Hematopoietic multipotent progenitor cell treated with erythropoietin and hydrocortisone succinate and interleukin-3 and kit ligand, for 8 days (in vitro differentiated cells): ENCODE measurements around the gene TBC1D22B.
"Not testable (repeated sequence)": the region's sequence is repeated elsewhere in the genome, so short reads cannot be mapped to it uniquely, and the experiment has no call there.

Experiments used
- DNase-seq: peaks from one replicate; pipeline ENCODE4 v3.0.0-alpha.2; 2015

The TBC1D22B gene

GRCh38 chr6:37324131-37325033 lies 66.8 kb downstream of the TBC1D22B start:
- DNase-seq, result no peak

GRCh38 chr6:37330345-37330744 lies 72.8 kb downstream of the TBC1D22B start:
- DNase-seq, result not testable (repeated sequence)

GRCh38 chr6:37331047-37331446 lies 73.5 kb downstream of the TBC1D22B start:
- no peak for DNase-seq

GRCh38 chr6:37332894-37333293 lies 75.3 kb downstream of the TBC1D22B start:
- DNase-seq, result no peak

GRCh38 chr6:37334047-37334446 lies 76.5 kb downstream of the TBC1D22B start:
- DNase-seq, result no peak

DNA sequence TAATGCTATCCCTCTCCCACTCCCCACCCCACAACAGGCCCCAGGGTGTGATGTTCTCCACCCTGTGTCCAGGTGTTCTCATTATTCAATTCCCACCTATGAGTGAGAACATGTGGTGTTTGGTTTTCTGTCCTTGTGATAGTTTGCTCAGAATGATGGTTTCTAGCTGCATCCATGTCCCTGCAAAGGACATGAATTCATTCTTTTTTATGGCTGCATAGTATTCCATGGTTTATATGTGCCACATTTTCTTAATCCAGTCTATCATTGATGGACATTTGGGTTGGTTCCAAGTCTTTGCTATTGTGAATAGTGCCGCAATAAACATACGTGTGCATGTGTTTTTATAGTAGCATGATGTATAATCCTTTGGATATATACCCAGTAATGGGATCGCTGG lies 80.7 kb downstream of the TBC1D22B start:
- DNase-seq, result not testable (repeated sequence)

DNA sequence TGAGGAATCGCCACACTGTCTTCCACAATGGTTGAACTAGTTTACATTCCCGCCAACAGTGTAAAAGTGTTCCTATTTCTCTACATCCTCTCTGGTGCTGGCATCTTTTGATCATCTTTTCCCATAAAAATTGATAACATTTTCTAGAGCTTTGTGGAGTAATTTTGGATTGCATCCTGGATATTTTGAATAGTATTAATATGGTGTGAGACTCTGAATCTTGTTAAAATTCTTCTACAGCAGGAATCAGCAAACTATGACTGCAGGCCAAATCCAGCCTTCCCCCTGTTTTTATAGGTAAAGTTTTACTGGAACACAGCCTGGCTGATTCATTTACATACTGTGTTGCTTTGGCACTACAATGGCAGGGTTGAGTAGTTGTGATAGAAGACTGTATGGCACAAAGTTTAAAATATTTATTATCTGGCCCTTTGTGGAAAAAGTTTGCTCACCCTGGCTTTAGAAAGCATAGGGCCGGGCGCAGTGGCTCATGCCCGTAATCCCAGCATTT lies 81.2 kb downstream of the TBC1D22B start:
- no peak for DNase-seq

- DNase-seq, result no peak
Observed at GRCh38 chr6:37339741-37340638, 82.4 kb downstream of the TBC1D22B start.

DNA sequence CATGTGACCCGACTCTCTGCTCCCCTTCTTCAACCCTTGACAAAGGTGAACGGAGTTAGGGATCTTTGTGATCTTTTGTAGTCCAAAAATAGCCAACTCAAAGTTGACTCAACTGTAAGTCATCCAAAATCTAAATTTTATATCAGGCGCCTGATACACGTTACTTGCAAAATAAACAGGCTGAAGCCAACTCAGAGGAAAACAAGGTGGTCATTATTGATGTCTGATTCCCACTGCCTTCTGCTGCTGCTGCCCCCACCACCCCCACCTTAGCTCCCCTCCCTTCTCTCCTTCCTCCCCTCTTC lies 83.0 kb downstream of the TBC1D22B start:
- no peak for DNase-seq

- DNase-seq, result no peak
Observed at GRCh38 chr6:37343248-37343647, 85.7 kb downstream of the TBC1D22B start.

DNA sequence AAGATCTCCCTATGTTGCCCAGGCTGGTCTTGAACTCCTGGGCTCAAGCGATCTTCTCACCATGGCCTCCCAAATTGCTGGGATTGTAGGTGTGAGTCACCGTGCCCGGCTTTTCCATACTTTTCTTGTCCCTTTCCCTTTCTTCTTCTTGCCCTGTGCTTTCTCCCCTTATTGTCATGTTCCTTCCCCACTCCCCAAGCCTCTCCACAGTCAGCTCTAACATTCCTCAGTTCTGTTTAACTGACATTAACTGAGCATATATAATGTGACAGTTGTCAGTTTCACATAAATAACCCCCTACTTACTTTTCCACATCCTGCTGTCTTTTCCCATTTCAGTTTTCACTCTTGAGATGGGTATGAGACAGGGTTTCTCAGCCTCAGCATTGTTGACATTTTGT lies 86.7 kb downstream of the TBC1D22B start:
- DNase-seq, result no peak

GRCh38 chr6:37345804-37346203 lies 88.2 kb downstream of the TBC1D22B start:
- DNase-seq, result not testable (repeated sequence)

DNA sequence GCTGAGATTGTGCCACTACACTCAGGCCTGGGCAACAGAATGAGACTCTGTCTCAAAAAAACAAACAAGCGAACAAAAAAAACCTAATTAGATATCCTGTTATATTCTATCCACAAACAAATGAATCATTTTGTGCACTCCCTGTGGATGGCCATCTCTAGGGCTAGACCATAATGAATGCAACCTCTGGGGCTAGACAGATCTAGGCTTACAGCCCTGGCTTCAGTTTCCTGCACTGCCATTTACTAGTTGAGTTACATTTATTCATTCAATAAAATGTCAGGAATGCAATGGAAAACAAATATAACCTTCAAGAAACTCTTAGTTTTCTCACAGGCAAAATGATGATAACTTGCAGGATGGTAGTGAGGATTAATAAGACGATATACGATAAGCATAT lies 89.6 kb downstream of the TBC1D22B start:
- DNase-seq, result no peak

DNA sequence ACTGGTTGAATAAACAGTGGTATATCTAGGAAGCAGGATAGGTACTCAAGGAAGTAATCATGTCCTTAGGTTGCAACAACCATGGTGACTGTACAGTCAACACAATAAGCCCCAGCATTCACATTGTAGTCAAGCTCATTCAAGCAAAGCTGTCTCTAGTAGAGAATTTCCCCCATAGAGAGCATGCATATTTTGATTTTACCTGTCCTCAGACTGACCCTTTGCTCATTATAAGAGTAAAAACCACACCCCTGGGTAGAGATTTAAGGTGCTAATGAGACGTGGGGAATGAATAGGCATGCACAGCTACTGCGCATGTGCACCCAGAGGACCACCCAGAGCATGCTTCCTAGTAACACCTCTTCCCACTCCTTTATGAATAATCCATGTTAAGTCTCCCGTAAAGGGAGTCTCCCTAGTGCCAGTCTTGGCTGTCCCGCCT lies 90.1 kb downstream of the TBC1D22B start:
- no peak for DNase-seq

- no peak for DNase-seq
Observed at GRCh38 chr6:37351027-37351426, 93.5 kb downstream of the TBC1D22B start.

- no peak for DNase-seq
Observed at GRCh38 chr6:37352384-37352783, 94.8 kb downstream of the TBC1D22B start.

DNA sequence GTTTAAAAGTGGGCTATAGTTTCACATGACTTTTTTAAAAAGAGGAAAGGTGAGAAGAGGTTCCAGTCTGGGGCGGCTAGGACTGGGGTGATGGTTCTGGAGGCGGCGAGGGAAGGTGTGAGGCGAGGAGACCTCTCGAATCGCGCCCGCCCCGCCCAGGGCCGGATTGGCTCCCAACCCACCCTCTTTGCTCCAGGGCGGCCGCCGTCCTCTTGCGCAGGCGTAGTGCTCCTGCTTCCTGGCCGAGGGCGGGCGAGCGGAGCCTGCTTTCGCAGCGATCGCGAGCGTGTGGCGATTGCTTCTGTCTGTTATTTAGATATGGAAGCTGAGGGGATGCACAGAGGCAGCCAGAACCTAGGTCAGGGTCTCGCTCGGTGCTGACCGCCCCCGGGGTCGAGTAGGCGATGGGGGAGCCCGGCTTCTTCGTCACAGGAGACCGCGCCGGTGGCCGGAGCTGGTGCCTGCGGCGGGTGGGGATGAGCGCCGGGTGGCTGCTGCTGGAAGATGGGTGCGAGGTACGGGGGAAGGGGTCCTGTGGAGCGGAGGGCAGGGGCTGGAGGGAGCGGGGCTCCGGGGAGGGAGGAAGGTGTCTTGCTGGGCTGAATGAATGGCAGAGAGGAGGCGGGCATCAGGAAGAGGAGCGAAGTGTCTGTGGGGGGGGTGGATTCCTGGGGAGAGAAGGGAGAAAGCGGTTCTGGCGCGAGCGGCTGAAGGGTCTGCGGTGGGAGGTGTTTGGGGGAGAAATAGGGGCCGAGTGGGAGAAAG lies 96.4 kb downstream of the TBC1D22B start, which contains the start of gene RNF8:
RNF8 (plus strand) TSS at position 223 of the 765 bp plus-strand sequence; CDS start at position 405, 182 bp downstream.
- peak; percentile 86 for DNase-seq

DNA sequence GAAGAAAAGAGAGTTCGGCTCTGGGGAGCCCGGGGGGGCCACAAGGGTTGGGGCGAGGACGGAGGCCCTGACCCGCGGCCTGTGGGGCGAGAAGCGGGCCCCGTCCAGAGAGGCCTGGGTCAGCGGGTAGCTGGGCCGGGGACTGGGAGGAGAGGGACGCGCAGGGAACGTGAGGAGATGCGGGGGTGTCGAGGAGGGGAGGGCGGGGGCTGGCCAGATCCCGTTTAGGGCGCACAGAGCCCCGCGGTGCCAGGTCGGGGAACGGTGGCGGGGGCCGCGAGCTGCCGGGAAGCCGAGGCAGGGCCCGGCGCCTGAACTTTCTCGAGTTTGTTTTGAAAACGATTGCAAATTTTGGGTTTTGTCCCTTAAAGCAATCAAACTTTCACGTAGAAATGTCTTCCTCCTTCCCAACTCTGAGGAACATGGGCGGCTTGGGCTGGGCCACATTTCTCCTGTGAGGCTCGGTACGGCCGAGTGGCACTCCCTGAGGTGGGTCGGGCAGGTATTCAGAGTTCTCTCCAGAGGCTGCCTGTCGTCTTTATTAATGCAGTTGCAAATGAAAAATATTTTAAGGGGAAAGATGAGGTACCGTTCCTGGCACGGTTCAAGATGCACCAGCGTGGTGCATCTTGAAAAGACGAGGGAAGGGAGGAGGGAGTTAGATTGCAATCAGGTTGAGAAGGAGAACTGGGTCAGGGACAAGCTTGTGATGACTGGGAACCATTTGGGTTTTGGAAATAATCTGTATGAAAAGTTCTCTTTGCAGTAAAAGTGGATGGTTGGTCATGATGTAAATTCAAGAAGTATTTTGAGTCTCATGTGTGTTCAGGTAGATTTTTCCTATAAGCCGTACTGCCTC lies 97.2 kb downstream of the TBC1D22B start:
- DNase-seq, result peak; percentile 23

- DNase-seq, result no peak
Observed at GRCh38 chr6:37357288-37357687, 99.7 kb downstream of the TBC1D22B start.

GRCh38 chr6:37357860-37358259 lies 100.3 kb downstream of the TBC1D22B start:
- no peak for DNase-seq

DNA sequence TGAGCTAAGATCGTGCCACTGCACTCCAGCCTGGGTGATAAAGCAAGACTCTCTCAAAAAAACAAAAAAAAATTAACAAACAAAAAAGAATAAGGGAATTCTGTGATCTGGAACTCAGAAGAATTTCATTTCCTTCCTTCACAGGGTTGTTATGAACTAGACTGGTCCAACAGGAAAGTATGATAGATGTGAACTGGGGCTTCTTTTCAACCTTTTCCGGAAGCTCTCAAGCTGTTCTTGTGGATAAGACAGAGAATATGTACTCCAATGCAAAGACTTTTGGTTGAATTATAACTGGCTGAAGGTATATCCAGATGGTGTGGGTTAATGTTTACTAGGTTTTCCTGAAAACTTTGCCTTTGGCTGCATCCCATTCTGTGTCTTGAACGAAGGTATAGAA lies 101.5 kb downstream of the TBC1D22B start:
- DNase-seq, result no peak
